ENCODE results near the gene ZNF823.

ZNF823 gene

DNA sequence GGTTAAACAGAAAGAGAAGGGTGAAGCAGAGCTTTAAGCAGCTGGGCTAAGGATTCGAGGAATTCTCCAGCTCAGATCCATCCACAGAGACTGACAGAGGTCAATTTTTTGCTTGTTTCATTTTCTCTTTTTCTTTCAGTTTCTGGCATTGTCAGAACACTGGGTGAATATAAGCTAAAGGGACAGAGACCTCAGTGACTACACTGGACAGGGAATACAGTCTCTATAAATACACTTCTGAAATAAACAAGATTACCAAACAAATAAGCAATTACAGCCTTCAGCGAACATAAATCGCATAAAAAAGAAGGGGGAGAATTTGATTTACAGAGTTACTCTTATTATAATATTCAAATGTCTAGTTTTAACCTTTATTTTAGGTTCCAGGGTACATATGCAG is 24.4 kb upstream of the ZNF823 start:
- H3K18ac ChIP-seq (ENCODE audit: low read depth in 1 of 2, low read length in 2 of 2) = no peak overlapping the region
- H3K27ac ChIP-seq (ENCODE audit: low read length, poor library complexity, severe bottlenecking) = no peak overlapping the region
- H4K8ac ChIP-seq (ENCODE audit: low read length) = no peak overlapping the region
- H3K4ac ChIP-seq (ENCODE audit: low read depth in 1 of 2, low read length in 2 of 2) = no peak overlapping the region
- H3K23ac ChIP-seq (ENCODE audit: low read length in 2 of 2) = no peak overlapping the region
- no peaks in the 10 kb centered on the region for H3K27me3 ChIP-seq (ENCODE audit: control insufficient read depth in 1 of 2, insufficient read depth in 1 of 2, low read length in 2 of 2)
- peaks cover 7% of the 10 kb centered on the region for H3K4me1 ChIP-seq (ENCODE audit: control insufficient read depth, insufficient read depth, low read depth, low read length)
- H3K36me3 ChIP-seq (ENCODE audit: control insufficient read depth in 1 of 2, insufficient read depth in 2 of 2, low read depth in 1 of 2, low read length in 2 of 2) = no peaks in the 10 kb centered on the region
- no peak overlapping the region for H3K4me2 ChIP-seq (ENCODE audit: low read length, poor library complexity, severe bottlenecking)
- H3K14ac ChIP-seq (ENCODE audit: low read length in 2 of 2) = no peak overlapping the region
- no peak overlapping the region for H3K4me3 ChIP-seq (ENCODE audit: insufficient read depth in 1 of 2, low read depth in 1 of 2, low read length in 2 of 2)
- no peaks in the 10 kb centered on the region for H3K79me1 ChIP-seq (replicated peaks; ENCODE audit: low read length, poor library complexity, severe bottlenecking)
- no peak overlapping the region for H4K91ac ChIP-seq (ENCODE audit: low read length)
- H3K9ac ChIP-seq (ENCODE audit: low read length) = no peak overlapping the region
- no peak for DNase-seq
- no CpG with 5 or more reads among the region's 3 CpGs for WGBS
- no peak overlapping the region for H2AK5ac ChIP-seq (ENCODE audit: low read length, severe bottlenecking)
- H2BK120ac ChIP-seq (ENCODE audit: low read depth, low read length) = no peak overlapping the region
- H2BK12ac ChIP-seq (ENCODE audit: low read length in 2 of 2) = no peak overlapping the region
- H2BK5ac ChIP-seq (ENCODE audit: low read depth, low read length, poor library complexity, severe bottlenecking) = no peak overlapping the region
- no peak overlapping the region for H2AFZ ChIP-seq (ENCODE audit: low read depth, low read length)
- peaks cover 26% of the 10 kb centered on the region for H3K9me3 ChIP-seq (ENCODE audit: control insufficient read depth, low read length)
- no peak overlapping the region for H2BK15ac ChIP-seq (ENCODE audit: low read depth, poor library complexity, severe bottlenecking)

GRCh38 chr19:11759805-11760204 is 21.1 kb upstream of the ZNF823 start:
- no peak for DNase-seq
- no peak overlapping the region for H2BK15ac ChIP-seq (ENCODE audit: low read depth, poor library complexity, severe bottlenecking)

DNA sequence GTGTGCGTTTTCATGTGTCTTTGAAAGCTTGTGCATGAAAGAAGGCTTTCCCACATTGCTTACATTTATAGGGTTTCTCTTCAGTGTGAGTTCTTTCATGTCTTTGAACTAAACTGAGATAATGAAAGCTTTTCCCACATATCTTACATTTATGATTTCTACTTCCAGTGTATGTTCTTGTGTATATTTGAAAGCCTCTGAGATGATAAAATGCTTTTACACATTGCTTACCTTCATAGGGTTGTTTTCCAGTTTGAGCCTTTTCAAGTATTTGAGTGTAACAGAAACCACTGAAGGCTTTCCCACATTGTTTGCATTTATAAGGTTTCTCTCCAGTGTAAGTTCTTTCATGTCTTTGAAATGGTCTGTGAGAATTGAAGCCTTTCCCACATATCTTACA is 18.2 kb upstream of the ZNF823 start:
- no peak overlapping the region for H2AK5ac ChIP-seq (ENCODE audit: low read length, severe bottlenecking)
- no peak overlapping the region for H2BK5ac ChIP-seq (ENCODE audit: low read depth, low read length, poor library complexity, severe bottlenecking)
- no peak for DNase-seq
- H2AFZ ChIP-seq (ENCODE audit: low read depth, low read length) = no peak overlapping the region
- H3K27me3 ChIP-seq (ENCODE audit: control insufficient read depth in 1 of 2, insufficient read depth in 1 of 2, low read length in 2 of 2) = no peaks in the 10 kb centered on the region
- H2BK120ac ChIP-seq (ENCODE audit: low read depth, low read length) = no peak overlapping the region
- no peaks in the 10 kb centered on the region for H3K4me1 ChIP-seq (ENCODE audit: control insufficient read depth, insufficient read depth, low read depth, low read length)
- H3K9ac ChIP-seq (ENCODE audit: low read length) = no peak overlapping the region
- no peaks in the 10 kb centered on the region for H3K36me3 ChIP-seq (ENCODE audit: control insufficient read depth in 1 of 2, insufficient read depth in 2 of 2, low read depth in 1 of 2, low read length in 2 of 2)
- WGBS = 67% methylated on average over 1 of the region's 1 CpG
- peaks cover 57% of the 10 kb centered on the region for H3K9me3 ChIP-seq (ENCODE audit: control insufficient read depth, low read length)
- H4K8ac ChIP-seq (ENCODE audit: low read length) = no peak overlapping the region
- no peak overlapping the region for H3K4ac ChIP-seq (ENCODE audit: low read depth in 1 of 2, low read length in 2 of 2)
- H3K14ac ChIP-seq (ENCODE audit: low read length in 2 of 2) = no peak overlapping the region
- no peak overlapping the region for H2BK12ac ChIP-seq (ENCODE audit: low read length in 2 of 2)
- no peak overlapping the region for H3K27ac ChIP-seq (ENCODE audit: low read length, poor library complexity, severe bottlenecking)
- no peak overlapping the region for H4K91ac ChIP-seq (ENCODE audit: low read length)
- no peaks in the 10 kb centered on the region for H3K79me1 ChIP-seq (replicated peaks; ENCODE audit: low read length, poor library complexity, severe bottlenecking)
- H3K4me2 ChIP-seq (ENCODE audit: low read length, poor library complexity, severe bottlenecking) = no peak overlapping the region
- no peak overlapping the region for H2BK15ac ChIP-seq (ENCODE audit: low read depth, poor library complexity, severe bottlenecking)
- no peak overlapping the region for H3K4me3 ChIP-seq (ENCODE audit: insufficient read depth in 1 of 2, low read depth in 1 of 2, low read length in 2 of 2)
- H3K23ac ChIP-seq (ENCODE audit: low read length in 2 of 2) = no peak overlapping the region
- no peak overlapping the region for H3K18ac ChIP-seq (ENCODE audit: low read depth in 1 of 2, low read length in 2 of 2)

More at GRCh38 chr19:11759805-11760204, 21.1 kb upstream of the ZNF823 start:
- peaks cover 49% of the 10 kb centered on the region for H3K9me3 ChIP-seq (ENCODE audit: control insufficient read depth, low read length)
- no peak overlapping the region for H3K4me3 ChIP-seq (ENCODE audit: insufficient read depth in 1 of 2, low read depth in 1 of 2, low read length in 2 of 2)
- H3K36me3 ChIP-seq (ENCODE audit: control insufficient read depth in 1 of 2, insufficient read depth in 2 of 2, low read depth in 1 of 2, low read length in 2 of 2) = no peaks in the 10 kb centered on the region
- H2BK12ac ChIP-seq (ENCODE audit: low read length in 2 of 2) = no peak overlapping the region
- no peak overlapping the region for H3K27ac ChIP-seq (ENCODE audit: low read length, poor library complexity, severe bottlenecking)
- no peak overlapping the region for H2BK5ac ChIP-seq (ENCODE audit: low read depth, low read length, poor library complexity, severe bottlenecking)
- no peak overlapping the region for H3K14ac ChIP-seq (ENCODE audit: low read length in 2 of 2)
- no peaks in the 10 kb centered on the region for H3K4me1 ChIP-seq (ENCODE audit: control insufficient read depth, insufficient read depth, low read depth, low read length)
- H2BK120ac ChIP-seq (ENCODE audit: low read depth, low read length) = no peak overlapping the region
- H3K27me3 ChIP-seq (ENCODE audit: control insufficient read depth in 1 of 2, insufficient read depth in 1 of 2, low read length in 2 of 2) = no peaks in the 10 kb centered on the region
- no peak overlapping the region for H2AK5ac ChIP-seq (ENCODE audit: low read length, severe bottlenecking)
- no peaks in the 10 kb centered on the region for H3K79me1 ChIP-seq (replicated peaks; ENCODE audit: low read length, poor library complexity, severe bottlenecking)
- WGBS = 85% methylated on average over 3 of the region's 7 CpGs
- no peak overlapping the region for H4K8ac ChIP-seq (ENCODE audit: low read length)
- no peak overlapping the region for H3K4ac ChIP-seq (ENCODE audit: low read depth in 1 of 2, low read length in 2 of 2)
- no peak overlapping the region for H3K18ac ChIP-seq (ENCODE audit: low read depth in 1 of 2, low read length in 2 of 2)
- H3K9ac ChIP-seq (ENCODE audit: low read length) = no peak overlapping the region
- H3K4me2 ChIP-seq (ENCODE audit: low read length, poor library complexity, severe bottlenecking) = no peak overlapping the region
- no peak overlapping the region for H2AFZ ChIP-seq (ENCODE audit: low read depth, low read length)
- H4K91ac ChIP-seq (ENCODE audit: low read length) = no peak overlapping the region
- H3K23ac ChIP-seq (ENCODE audit: low read length in 2 of 2) = no peak overlapping the region

- no peak overlapping the region for H3K27ac ChIP-seq (ENCODE audit: low read length, poor library complexity, severe bottlenecking)
- H3K4me2 ChIP-seq (ENCODE audit: low read length, poor library complexity, severe bottlenecking) = no peak overlapping the region
- H4K91ac ChIP-seq (ENCODE audit: low read length) = no peak overlapping the region
- DNase-seq = no peak
- H3K4me1 ChIP-seq (ENCODE audit: control insufficient read depth, insufficient read depth, low read depth, low read length) = no peaks in the 10 kb centered on the region
- no peak overlapping the region for H3K18ac ChIP-seq (ENCODE audit: low read depth in 1 of 2, low read length in 2 of 2)
- H3K23ac ChIP-seq (ENCODE audit: low read length in 2 of 2) = no peak overlapping the region
- H2BK5ac ChIP-seq (ENCODE audit: low read depth, low read length, poor library complexity, severe bottlenecking) = no peak overlapping the region
- H2BK120ac ChIP-seq (ENCODE audit: low read depth, low read length) = no peak overlapping the region
- no peak overlapping the region for H2AFZ ChIP-seq (ENCODE audit: low read depth, low read length)
- H3K9me3 ChIP-seq (ENCODE audit: control insufficient read depth, low read length) = peaks cover 67% of the 10 kb centered on the region
- no peak overlapping the region for H4K8ac ChIP-seq (ENCODE audit: low read length)
- H2AK5ac ChIP-seq (ENCODE audit: low read length, severe bottlenecking) = no peak overlapping the region
- H3K14ac ChIP-seq (ENCODE audit: low read length in 2 of 2) = no peak overlapping the region
- no peak overlapping the region for H3K4ac ChIP-seq (ENCODE audit: low read depth in 1 of 2, low read length in 2 of 2)
- WGBS = 96% methylated on average over 2 of the region's 4 CpGs
- no peaks in the 10 kb centered on the region for H3K36me3 ChIP-seq (ENCODE audit: control insufficient read depth in 1 of 2, insufficient read depth in 2 of 2, low read depth in 1 of 2, low read length in 2 of 2)
- H2BK12ac ChIP-seq (ENCODE audit: low read length in 2 of 2) = no peak overlapping the region
- H3K27me3 ChIP-seq (ENCODE audit: control insufficient read depth in 1 of 2, insufficient read depth in 1 of 2, low read length in 2 of 2) = no peaks in the 10 kb centered on the region
- H3K79me1 ChIP-seq (replicated peaks; ENCODE audit: low read length, poor library complexity, severe bottlenecking) = no peaks in the 10 kb centered on the region
- H3K9ac ChIP-seq (ENCODE audit: low read length) = no peak overlapping the region
- no peak overlapping the region for H3K4me3 ChIP-seq (ENCODE audit: insufficient read depth in 1 of 2, low read depth in 1 of 2, low read length in 2 of 2)
- H2BK15ac ChIP-seq (ENCODE audit: low read depth, poor library complexity, severe bottlenecking) = no peak overlapping the region
Observed at GRCh38 chr19:11754663-11755062, 15.9 kb upstream of the ZNF823 start.

Measured in mesenchymal stem cell (in vitro differentiated cells and primary cell).